Stimulated activated CD4-positive, alpha-beta T cell treated with anti-CD3 and anti-CD28 coated beads, Interleukin-2, amount 100 ng/mL, for 48 hours (primary cell): ENCODE measurements around the gene POMC.
"Not testable (repeated sequence)": the region's sequence is repeated elsewhere in the genome, so short reads cannot be mapped to it uniquely, and the experiment has no call there.

Experiments used
- DNase-seq, 2 donors: peaks; one replicate each; pipeline ENCODE4 v3.0.0-alpha.2; 2020

The POMC gene

DNA sequence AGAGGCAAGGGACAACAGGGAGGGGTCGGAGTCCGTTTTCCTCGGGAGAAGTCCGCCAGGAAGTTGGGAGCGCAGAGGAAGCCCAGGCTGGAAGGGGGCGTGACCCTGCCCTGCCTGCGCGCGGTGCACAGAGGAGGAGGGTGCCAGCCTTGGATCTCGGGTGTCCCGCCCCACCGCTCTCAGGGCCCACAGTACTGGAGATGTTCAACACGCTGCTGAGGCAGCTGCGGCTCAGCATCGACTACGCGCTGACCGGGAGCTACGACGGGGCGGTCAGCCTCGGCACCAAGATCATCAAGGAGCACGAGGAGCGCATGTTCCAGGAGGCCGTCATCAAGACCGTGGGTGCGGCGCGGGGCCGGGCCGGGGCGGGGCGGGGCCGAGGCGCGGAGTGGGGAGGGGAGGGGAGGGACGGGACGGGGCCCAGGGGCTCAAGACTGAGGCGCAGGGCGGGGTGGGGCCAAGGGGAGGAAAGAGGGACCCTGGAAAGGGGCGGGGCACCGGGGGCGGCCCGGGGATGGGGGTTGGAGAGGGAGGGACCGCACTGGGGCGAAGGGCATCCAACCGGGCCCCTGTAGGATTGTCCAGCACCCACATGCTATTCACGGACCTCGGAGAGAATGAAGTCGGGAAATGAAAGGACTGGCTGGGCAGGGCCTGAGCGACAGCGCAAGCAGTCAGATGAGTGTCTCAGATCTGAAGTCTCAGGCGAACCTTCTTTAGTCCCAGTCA, 36.6 kb downstream of the POMC start:
- DNase-seq = no peak

- no peak for DNase-seq
These were observed 37.2 kb downstream of the POMC start for GRCh38 chr2:25131253-25131566.

DNA sequence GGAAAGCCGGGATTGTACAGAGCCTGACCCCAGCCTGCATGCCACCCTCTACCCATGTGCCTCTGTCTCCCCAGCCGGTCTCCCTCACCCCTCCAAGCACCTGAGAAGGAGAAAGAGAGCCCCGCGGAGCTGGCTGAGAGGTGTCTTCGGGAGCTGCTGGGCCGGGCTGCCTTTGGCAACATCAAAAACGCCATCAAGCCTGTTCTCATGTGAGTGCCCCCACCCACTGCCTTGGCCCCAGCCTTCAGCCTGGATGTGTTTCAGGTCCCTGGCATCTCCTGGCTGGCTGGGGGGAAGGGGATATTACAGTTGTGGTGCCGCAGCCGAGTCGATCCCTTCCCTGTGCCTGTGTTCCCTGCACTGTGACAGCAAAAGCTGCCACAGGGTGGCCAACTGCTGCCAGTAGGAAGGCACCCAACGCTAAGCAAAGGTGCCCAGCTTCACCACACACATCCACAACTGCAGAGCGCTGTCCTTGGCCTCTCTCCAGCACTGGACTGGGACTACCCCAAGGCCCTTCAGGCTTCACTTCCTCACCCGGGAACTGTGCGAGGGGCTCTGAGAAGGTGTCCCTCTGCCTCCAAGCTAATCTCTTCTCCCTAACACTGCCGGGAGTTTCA, 38.4 kb downstream of the POMC start:
- DNase-seq = no peak

GRCh38 chr2:25127646-25128045, 40.7 kb downstream of the POMC start:
- DNase-seq = no peak

GRCh38 chr2:25127071-25127470, 41.3 kb downstream of the POMC start:
- DNase-seq = not testable (repeated sequence)

- DNase-seq = no peak
These were observed 42.4 kb downstream of the POMC start for GRCh38 chr2:25125976-25126375.

GRCh38 chr2:25125189-25125588, 43.2 kb downstream of the POMC start:
- DNase-seq = no peak

GRCh38 chr2:25123682-25124081, 44.7 kb downstream of the POMC start:
- no peak for DNase-seq

DNA sequence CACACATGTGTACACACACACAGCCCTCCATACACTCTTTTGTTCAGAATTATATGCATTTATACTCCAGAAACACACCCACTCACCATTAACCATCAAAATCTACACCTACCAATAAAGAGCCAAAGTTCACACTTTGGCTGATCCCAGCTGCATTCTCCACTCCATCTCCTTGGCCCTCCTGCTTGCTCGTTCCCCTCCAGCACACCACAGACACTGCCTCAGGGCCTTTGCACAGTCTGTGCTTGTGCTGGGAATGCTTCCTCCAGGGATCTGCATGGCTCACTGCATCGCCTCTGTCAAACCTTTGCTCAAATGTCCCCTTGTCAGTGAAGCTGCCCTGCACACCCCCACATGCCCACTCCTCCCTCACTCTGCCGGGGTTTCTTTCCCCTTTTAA, 46.0 kb downstream of the POMC start:
- DNase-seq = no peak

DNA sequence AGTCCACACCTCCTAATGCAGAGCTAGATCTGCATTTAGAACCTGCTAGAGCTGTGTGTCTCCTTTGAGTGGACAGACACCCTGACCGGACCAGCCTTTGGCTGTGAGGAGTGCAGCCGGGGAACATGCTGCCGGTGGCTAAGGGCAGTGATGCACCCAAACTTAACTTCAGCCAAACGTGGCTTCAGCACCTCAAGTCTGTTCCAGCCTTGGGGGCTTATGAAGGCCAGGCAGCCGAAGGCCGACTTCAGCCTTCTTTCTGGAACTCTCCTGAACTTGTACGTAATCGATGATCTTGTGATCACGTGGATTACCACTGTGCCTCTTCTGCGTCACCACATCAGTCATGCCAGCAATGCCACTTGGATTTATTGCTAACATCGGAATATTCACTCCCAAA, 49.1 kb downstream of the POMC start:
- no peak for DNase-seq

DNA sequence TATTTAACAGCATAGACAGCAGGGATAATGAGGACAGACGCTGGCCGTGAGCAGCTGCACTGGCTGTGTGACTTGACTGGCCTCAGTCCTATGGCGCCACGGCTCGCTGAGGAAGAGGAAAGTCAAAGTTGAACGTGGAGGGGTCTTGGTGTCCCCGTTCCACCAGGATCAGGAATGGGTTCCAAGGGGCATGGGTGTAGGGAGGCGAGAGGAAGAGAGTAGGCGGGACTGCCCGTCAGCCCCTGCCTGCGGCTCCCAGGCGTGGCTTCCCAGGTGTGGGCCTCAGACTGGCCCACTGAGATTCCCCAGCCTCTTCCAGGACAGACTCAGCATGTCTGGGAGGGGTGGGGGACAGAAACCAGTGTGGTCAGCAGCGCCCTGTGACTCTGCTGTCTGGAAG, 51.4 kb downstream of the POMC start:
- no peak for DNase-seq

- DNase-seq = no peak
These were observed 52.5 kb downstream of the POMC start for GRCh38 chr2:25115902-25116301.

DNA sequence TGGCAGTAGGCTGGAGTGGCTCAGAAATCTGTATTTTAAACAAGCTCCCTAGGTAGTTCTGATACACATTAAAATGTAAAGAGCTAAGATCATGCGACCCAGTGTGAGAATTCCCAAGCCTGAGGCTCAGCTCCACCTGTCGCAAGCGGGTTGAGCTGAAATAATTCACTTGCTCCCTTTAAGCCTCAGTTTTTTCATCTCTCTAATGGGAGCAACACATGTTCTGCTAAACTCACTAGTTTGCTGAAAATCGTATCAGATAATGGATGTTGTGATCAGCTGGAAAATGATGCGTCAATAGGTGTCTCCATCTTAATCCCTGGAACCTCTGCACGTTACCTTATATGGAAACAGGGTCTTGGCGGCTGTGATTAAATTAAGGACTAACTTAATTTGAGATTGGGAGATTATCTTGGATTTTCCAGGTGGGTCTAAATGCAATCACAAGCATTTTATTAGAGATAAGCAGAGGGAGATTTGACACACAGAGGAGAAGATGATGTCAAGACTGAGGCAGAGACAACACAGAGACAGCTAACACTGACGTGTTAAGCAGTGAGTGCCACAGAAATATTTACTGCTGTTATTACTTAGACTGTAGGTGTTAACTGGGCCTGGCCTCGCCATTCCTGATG, 53.0 kb downstream of the POMC start:
- no peak for DNase-seq

GRCh38 chr2:25112113-25112512, 56.3 kb downstream of the POMC start:
- DNase-seq = no peak
